PC-3 (cell line): Measurements from ENCODE around the gene CAMK4.

Experiments
- EZH2 ChIP-seq: fragments of 300-600 bp; sonication (generic); IDR thresholded peaks from one replicate; pipeline ENCODE4 v1.6.1; 2017; ENCODE audit warnings: antibody characterized with exemption, mild to moderate bottlenecking, low read length; ENCODE audit not compliant: unreplicated experiment
- TF ChIP-seq, protein P1 (sequence below): fragments of 300-600 bp; sonication (generic); conservative IDR thresholded peaks from 2 replicates; pipeline ENCODE4 v1.5.1; 2017; ENCODE audit warnings: antibody characterized with exemption, low read depth, mild to moderate bottlenecking, low read length

DNA sequence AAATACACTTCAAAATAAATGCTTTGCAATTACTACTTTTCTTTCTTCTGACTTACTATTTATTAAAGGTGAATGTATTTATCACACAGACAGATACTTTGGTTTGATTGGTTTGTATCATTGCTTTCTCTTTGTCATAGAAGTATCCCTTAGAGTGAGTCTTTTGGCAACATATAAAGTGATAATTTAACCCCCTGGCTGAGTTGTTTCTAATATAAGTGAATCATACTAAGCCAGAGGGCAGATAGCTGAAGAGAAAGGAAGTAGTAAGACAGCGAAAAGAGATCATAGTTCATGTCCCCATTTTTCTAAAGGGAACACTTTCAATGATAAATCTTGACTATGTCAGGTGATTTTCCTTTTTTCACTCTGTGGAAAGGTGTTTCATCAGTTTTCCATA is 38.6 kb downstream of the CAMK4 start:
- no peak for TF ChIP-seq EZH2
- TF ChIP-seq, protein P1, sequence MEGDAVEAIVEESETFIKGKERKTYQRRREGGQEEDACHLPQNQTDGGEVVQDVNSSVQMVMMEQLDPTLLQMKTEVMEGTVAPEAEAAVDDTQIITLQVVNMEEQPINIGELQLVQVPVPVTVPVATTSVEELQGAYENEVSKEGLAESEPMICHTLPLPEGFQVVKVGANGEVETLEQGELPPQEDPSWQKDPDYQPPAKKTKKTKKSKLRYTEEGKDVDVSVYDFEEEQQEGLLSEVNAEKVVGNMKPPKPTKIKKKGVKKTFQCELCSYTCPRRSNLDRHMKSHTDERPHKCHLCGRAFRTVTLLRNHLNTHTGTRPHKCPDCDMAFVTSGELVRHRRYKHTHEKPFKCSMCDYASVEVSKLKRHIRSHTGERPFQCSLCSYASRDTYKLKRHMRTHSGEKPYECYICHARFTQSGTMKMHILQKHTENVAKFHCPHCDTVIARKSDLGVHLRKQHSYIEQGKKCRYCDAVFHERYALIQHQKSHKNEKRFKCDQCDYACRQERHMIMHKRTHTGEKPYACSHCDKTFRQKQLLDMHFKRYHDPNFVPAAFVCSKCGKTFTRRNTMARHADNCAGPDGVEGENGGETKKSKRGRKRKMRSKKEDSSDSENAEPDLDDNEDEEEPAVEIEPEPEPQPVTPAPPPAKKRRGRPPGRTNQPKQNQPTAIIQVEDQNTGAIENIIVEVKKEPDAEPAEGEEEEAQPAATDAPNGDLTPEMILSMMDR, result no peak
